Astrocyte (in vitro differentiated cells and primary cell): Measurements from ENCODE around the gene CLEC4D. TPM values are rescaled to one million over a fixed set of nuclear protein-coding genes. Genes with fewer than 3 reads are reported as not detected.

Experiments used
- DNase-seq: peaks from one replicate; pipeline ENCODE4 v3.0.0-alpha.2; 2010; ENCODE audit warnings: low read depth
- FAIRE-seq: peaks from 2 replicates; lab custom pipeline; 2011; peaks lifted over from hg19 to GRCh38; lab: Jason Lieb, UNC
- H2AFZ ChIP-seq: 2 replicates; pipeline ENCODE4 v1.6.0; 2012; ENCODE audit warnings: low read depth, low read length, inconsistent platforms
- H3K27ac ChIP-seq: 2 replicates; pipeline ENCODE4 v1.5.1; 2011; ENCODE audit warnings: low read depth, low read length, inconsistent platforms
- H3K27me3 ChIP-seq: 2 replicates; pipeline ENCODE4 v1.6.0; 2011; ENCODE audit warnings: low read length, inconsistent platforms; ENCODE audit not compliant: insufficient read depth
- H3K36me3 ChIP-seq: 2 replicates; pipeline ENCODE4 v1.5.1; 2011; ENCODE audit warnings: low read length, inconsistent platforms; ENCODE audit not compliant: insufficient read depth
- H3K4me1 ChIP-seq: 2 replicates; pipeline ENCODE4 v1.5.1; 2011; ENCODE audit warnings: low read length, inconsistent platforms; ENCODE audit not compliant: insufficient read depth
- H3K4me2 ChIP-seq: 2 replicates; pipeline ENCODE4 v1.6.0; 2012; ENCODE audit warnings: low read length, inconsistent platforms
- H3K4me3 ChIP-seq: 2 replicates; pipeline ENCODE4 v1.5.1; 2011; ENCODE audit warnings: low read depth, mild to moderate bottlenecking, low read length, inconsistent platforms; ENCODE audit not compliant: insufficient read depth
- H3K79me2 ChIP-seq: 2 replicates; pipeline ENCODE4 v1.6.0; 2012; ENCODE audit warnings: mild to moderate bottlenecking, low read length, inconsistent platforms; ENCODE audit not compliant: insufficient read depth
- H3K9ac ChIP-seq: 2 replicates; pipeline ENCODE4 v1.6.0; 2012; ENCODE audit warnings: mild to moderate bottlenecking, low read length, inconsistent platforms
- H3K9me3 ChIP-seq: 2 replicates; pipeline ENCODE4 v1.5.1; 2012; ENCODE audit warnings: low read depth, mild to moderate bottlenecking, low read length, inconsistent platforms; ENCODE audit not compliant: insufficient read depth
- H4K20me1 ChIP-seq: 2 replicates; pipeline ENCODE4 v1.6.0; 2012; ENCODE audit warnings: low read length, inconsistent platforms; ENCODE audit not compliant: insufficient read depth
- H3K27ac Mint-ChIP-seq: one replicate; pipeline ENCODE4 v1.8.0; 2021; ENCODE audit warnings: mild to moderate bottlenecking, mixed read lengths; ENCODE audit not compliant: unreplicated experiment
- H3K27me3 Mint-ChIP-seq: one replicate; pipeline ENCODE4 v1.8.0; 2021; ENCODE audit warnings: low read depth, mixed read lengths; ENCODE audit not compliant: unreplicated experiment
- H3K36me3 Mint-ChIP-seq: one replicate; pipeline ENCODE4 v1.8.0; 2021; ENCODE audit warnings: low read depth, mixed read lengths; ENCODE audit not compliant: unreplicated experiment
- H3K4me1 Mint-ChIP-seq: one replicate; pipeline ENCODE4 v1.8.0; 2021; ENCODE audit warnings: low read depth, mixed read lengths; ENCODE audit not compliant: unreplicated experiment
- H3K4me3 Mint-ChIP-seq: one replicate; pipeline ENCODE4 v1.8.0; 2021; ENCODE audit warnings: mild to moderate bottlenecking, moderate library complexity, mixed read lengths; ENCODE audit not compliant: unreplicated experiment
- H3K9me3 Mint-ChIP-seq: one replicate; pipeline ENCODE4 v1.8.0; 2021; ENCODE audit warnings: mild to moderate bottlenecking, mixed read lengths; ENCODE audit not compliant: unreplicated experiment
- EZH2 ChIP-seq: IDR thresholded peaks from 2 replicates; pipeline ENCODE4 v1.6.1; 2012; ENCODE audit warnings: mild to moderate bottlenecking, low read length, inconsistent platforms; ENCODE audit not compliant: insufficient read depth
- total RNA-seq: library from RNA; stranded (reverse); gene quantifications from 2 replicates; pipeline ENCODE4 v1.2.1, GENCODE V29; 2021
- TF ChIP-seq, protein P1 (sequence below): IDR thresholded peaks from 2 replicates; pipeline ENCODE4 v1.5.1; 2011; ENCODE audit warnings: low read depth, mild to moderate bottlenecking, inconsistent platforms, low read length, moderate library complexity; ENCODE audit not compliant: insufficient read depth

The CLEC4D gene
- total RNA-seq, 1 donor from 2014 or later, result not detected

- H3K27me3 Mint-ChIP-seq, result no peaks in the 10 kb centered on the region
- H3K9me3 Mint-ChIP-seq, result peaks cover 3% of the 10 kb centered on the region
- no peaks in the 10 kb centered on the region for H3K36me3 ChIP-seq
- H3K79me2 ChIP-seq, result no peaks in the 10 kb centered on the region
- no peak overlapping the region for H3K4me3 ChIP-seq
- no peaks in the 10 kb centered on the region for H3K36me3 Mint-ChIP-seq
- no peaks in the 10 kb centered on the region for H3K9me3 ChIP-seq
- no peak overlapping the region for H3K9ac ChIP-seq
- no peak overlapping the region for H3K4me3 Mint-ChIP-seq
- no peaks in the 10 kb centered on the region for H4K20me1 ChIP-seq
- H3K27me3 ChIP-seq, result no peaks in the 10 kb centered on the region
- no peak overlapping the region for H2AFZ ChIP-seq
- TF ChIP-seq, protein P1, sequence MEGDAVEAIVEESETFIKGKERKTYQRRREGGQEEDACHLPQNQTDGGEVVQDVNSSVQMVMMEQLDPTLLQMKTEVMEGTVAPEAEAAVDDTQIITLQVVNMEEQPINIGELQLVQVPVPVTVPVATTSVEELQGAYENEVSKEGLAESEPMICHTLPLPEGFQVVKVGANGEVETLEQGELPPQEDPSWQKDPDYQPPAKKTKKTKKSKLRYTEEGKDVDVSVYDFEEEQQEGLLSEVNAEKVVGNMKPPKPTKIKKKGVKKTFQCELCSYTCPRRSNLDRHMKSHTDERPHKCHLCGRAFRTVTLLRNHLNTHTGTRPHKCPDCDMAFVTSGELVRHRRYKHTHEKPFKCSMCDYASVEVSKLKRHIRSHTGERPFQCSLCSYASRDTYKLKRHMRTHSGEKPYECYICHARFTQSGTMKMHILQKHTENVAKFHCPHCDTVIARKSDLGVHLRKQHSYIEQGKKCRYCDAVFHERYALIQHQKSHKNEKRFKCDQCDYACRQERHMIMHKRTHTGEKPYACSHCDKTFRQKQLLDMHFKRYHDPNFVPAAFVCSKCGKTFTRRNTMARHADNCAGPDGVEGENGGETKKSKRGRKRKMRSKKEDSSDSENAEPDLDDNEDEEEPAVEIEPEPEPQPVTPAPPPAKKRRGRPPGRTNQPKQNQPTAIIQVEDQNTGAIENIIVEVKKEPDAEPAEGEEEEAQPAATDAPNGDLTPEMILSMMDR, result no peak
- TF ChIP-seq EZH2, result no peak
- FAIRE-seq, result no peak
- H3K4me1 Mint-ChIP-seq, result peaks cover 7% of the 10 kb centered on the region
- no peaks in the 10 kb centered on the region for H3K4me1 ChIP-seq
- no peak overlapping the region for H3K4me2 ChIP-seq
- H3K27ac Mint-ChIP-seq, result no peak overlapping the region
- H3K27ac ChIP-seq, result no peak overlapping the region
- no peak for DNase-seq
These were observed 42.2 kb upstream of the CLEC4D start for GRCh38 chr12:8471090-8471489.

DNA sequence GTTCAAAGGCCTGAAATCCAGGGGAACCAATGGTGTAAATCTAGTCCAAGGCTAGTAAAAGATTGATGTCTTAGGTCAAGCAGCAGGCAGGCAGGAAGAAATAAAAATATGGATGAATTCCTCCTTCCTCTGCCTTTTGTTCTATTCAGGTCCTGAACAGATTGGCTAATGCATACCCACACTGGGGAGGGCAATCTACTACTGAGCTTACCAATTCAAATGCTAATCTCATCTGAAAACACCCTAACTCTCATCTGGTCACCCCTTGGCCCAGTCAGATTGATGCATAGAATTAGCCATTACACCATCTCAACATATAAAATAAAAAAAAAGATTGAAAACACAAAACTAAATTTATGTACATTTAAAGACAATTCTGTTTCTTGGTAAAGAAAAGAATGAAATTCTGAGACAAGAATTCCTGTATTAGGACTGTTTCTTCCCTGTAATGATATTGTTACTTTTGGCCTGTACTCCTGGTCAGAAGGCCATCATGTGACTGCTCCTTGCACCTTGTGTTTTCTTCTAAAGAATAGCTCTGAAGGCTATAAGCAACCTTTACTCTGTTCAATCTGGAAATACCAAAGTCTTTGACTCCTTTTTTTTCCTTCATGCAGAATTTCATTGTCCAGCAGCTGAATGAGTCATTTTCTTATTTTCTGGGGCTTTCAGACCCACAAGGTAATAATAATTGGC, 37.6 kb upstream of the CLEC4D start:
- Histone ChIP-seq H2AFZ (no peak overlapping the region), H3K9me3 (no peaks in the 10 kb centered on the region), H3K4me1 (no peaks in the 10 kb centered on the region), H3K27me3 (no peaks in the 10 kb centered on the region), H4K20me1 (no peaks in the 10 kb centered on the region), H3K9ac (no peak overlapping the region), H3K4me3 (no peak overlapping the region), H3K4me2 (no peak overlapping the region), H3K36me3 (no peaks in the 10 kb centered on the region), H3K79me2 (no peaks in the 10 kb centered on the region), H3K27ac (no peak overlapping the region)
- no peak overlapping the region for H3K4me3 Mint-ChIP-seq
- TF ChIP-seq, protein P1, result no peak
- TF ChIP-seq EZH2, result no peak
- no peaks in the 10 kb centered on the region for H3K36me3 Mint-ChIP-seq
- FAIRE-seq (no peak), DNase-seq (no peak)
- no peaks in the 10 kb centered on the region for H3K27me3 Mint-ChIP-seq
- no peaks in the 10 kb centered on the region for H3K9me3 Mint-ChIP-seq
- H3K4me1 Mint-ChIP-seq, result peaks cover 7% of the 10 kb centered on the region
- H3K27ac Mint-ChIP-seq, result no peak overlapping the region

DNA sequence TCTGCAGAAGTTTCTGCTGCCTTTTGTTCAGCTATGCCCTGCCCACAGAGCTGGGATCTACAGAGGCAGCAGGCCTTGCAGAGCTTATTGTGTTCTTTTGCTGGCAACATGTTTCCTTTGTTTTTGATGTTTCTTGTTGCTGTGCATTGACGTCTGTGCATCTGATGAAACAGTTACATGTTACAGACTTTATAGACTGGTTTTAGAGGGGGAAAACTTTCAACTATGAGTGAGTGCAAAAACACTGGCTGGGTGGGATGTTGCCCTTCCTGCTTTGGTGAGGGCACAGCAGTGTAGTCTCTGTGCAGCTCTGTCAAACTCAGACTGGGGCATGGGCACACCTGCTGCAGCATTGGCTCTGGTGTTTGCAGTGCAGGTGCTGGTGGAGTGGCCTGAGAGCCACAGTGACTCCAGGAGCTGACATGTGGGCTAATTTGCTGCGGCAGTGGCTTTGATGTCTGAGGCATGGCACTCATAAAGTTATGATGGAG, 30.7 kb upstream of the CLEC4D start:
- Histone ChIP-seq H2AFZ (no peak overlapping the region), H3K9ac (no peak overlapping the region), H4K20me1 (no peaks in the 10 kb centered on the region), H3K9me3 (no peaks in the 10 kb centered on the region), H3K4me2 (no peak overlapping the region), H3K4me1 (no peaks in the 10 kb centered on the region), H3K27me3 (no peaks in the 10 kb centered on the region), H3K79me2 (no peaks in the 10 kb centered on the region), H3K4me3 (no peak overlapping the region), H3K36me3 (no peaks in the 10 kb centered on the region), H3K27ac (no peak overlapping the region)
- H3K4me1 Mint-ChIP-seq, result no peaks in the 10 kb centered on the region
- H3K4me3 Mint-ChIP-seq, result no peak overlapping the region
- H3K36me3 Mint-ChIP-seq, result no peaks in the 10 kb centered on the region
- DNase-seq (no peak), FAIRE-seq (no peak)
- H3K27me3 Mint-ChIP-seq, result no peaks in the 10 kb centered on the region
- H3K27ac Mint-ChIP-seq, result no peak overlapping the region
- H3K9me3 Mint-ChIP-seq, result no peaks in the 10 kb centered on the region
- no peak for TF ChIP-seq EZH2
- TF ChIP-seq, protein P1, result no peak
